ENCODE measurements around the gene SERPINE3. TPM values are rescaled to one million over a fixed set of nuclear protein-coding genes. Genes with fewer than 3 reads are reported as not detected.

SERPINE3 gene
- 0.05 TPM in 1 of 5 replicates, not detected in the others for total RNA-seq (2022; extraction: Qiagen RNA extraction; ENCODE audit: low read depth)

GRCh38 chr13:51339354-51339753, at the start of gene SERPINE3:
Gene SERPINE3, plus strand, starts transcription at chr13:51339691. Its CDS starts 1,401 bp downstream, at chr13:51341092.

Other genes with a start within 250 kb of the SERPINE3 start
- not detected in 5 replicates for gene C13orf42, start 228.4 kb upstream of the SERPINE3 start, total RNA-seq (2022; extraction: Qiagen RNA extraction; ENCODE audit: low read depth)
- gene FAM124A, start 117.3 kb upstream of the SERPINE3 start, total RNA-seq (2022; extraction: Qiagen RNA extraction; ENCODE audit: low read depth) = 2.0 to 2.6 TPM (median 2.4 TPM) in 5 replicates
- 9.5 to 11.4 TPM (median 10.0 TPM) in 5 replicates for gene INTS6, start 113.3 kb downstream of the SERPINE3 start, total RNA-seq (2022; extraction: Qiagen RNA extraction; ENCODE audit: low read depth)
- gene WDFY2, start 244.8 kb downstream of the SERPINE3 start, total RNA-seq (2022; extraction: Qiagen RNA extraction; ENCODE audit: low read depth) = 1.8 to 4.4 TPM (median 2.8 TPM) in 5 replicates

All from A549 treated with CpdA at 1 μM for 4 hours (cell line).